A549 treated with AZD2906 at 1 μM for 4 hours (cell line): ENCODE results near the gene TMEM144. TPM values are rescaled to one million over a fixed set of nuclear protein-coding genes. Genes with fewer than 3 reads are reported as not detected.

Source experiments
- total RNA-seq: library from RNA; stranded (reverse); fragments of 200-300 nt; extraction: Qiagen RNA extraction; gene quantifications from 5 replicates; pipeline ENCODE4 v1.2.3, GENCODE V29; 2022

The TMEM144 gene
- 2.5 to 3.7 TPM (median 3.1 TPM) in 5 replicates for total RNA-seq

GRCh38 chr4:158209825-158210807 is at the start of gene TMEM144:
Gene TMEM144, plus strand, starts transcription at chr4:158210486. Its CDS starts 2,182 bp downstream, at chr4:158212668.

GRCh38 chr4:158172261-158173258 is 37.7 kb upstream of the TMEM144 start, which contains the start of gene GASK1B:
Gene GASK1B, minus strand, starts transcription at chr4:158173025. Its CDS starts 1,650 bp downstream, at chr4:158171375.

Other genes with a start within 250 kb of the TMEM144 start
- 0.25 to 0.41 TPM (median 0.34 TPM) in 5 replicates for gene GASK1B, start 37.5 kb upstream of the TMEM144 start, total RNA-seq